ENCODE measurements around the gene CLDN3.
A peak's percentile ranks its signal among the peaks of the same experiment; 100 is the strongest.
"Not testable (repeated sequence)": the region's sequence is repeated elsewhere in the genome, so short reads cannot be mapped to it uniquely, and the experiment has no call there.

Gene CLDN3

GRCh38 chr7:73770002-73770859 lies at the start of gene CLDN3:
Gene CLDN3, minus strand, starts transcription at chr7:73770270. Its CDS starts 221 bp downstream, at chr7:73770049.
- no peak for DNase-seq (ENCODE audit: low read depth)

GRCh38 chr7:73817121-73817520 lies 47.1 kb upstream of the CLDN3 start:
- DNase-seq (ENCODE audit: low read depth): no peak

- DNase-seq (ENCODE audit: low read depth): no peak
These were observed 45.4 kb upstream of the CLDN3 start for GRCh38 chr7:73815436-73815835.

GRCh38 chr7:73812996-73813395 lies 42.9 kb upstream of the CLDN3 start:
- no peak for DNase-seq (ENCODE audit: low read depth)

GRCh38 chr7:73811760-73812168 lies 41.7 kb upstream of the CLDN3 start:
- DNase-seq (ENCODE audit: low read depth): no peak

- DNase-seq (ENCODE audit: low read depth): no peak
These were observed 40.9 kb upstream of the CLDN3 start for GRCh38 chr7:73810998-73811360.

GRCh38 chr7:73809467-73809951 lies 39.4 kb upstream of the CLDN3 start:
- DNase-seq (ENCODE audit: low read depth): no peak

GRCh38 chr7:73802459-73802858 lies 32.4 kb upstream of the CLDN3 start:
- DNase-seq (ENCODE audit: low read depth): no peak

GRCh38 chr7:73801577-73801976 lies 31.5 kb upstream of the CLDN3 start:
- no peak for DNase-seq (ENCODE audit: low read depth)

GRCh38 chr7:73799282-73800141 lies 29.4 kb upstream of the CLDN3 start:
- DNase-seq (ENCODE audit: low read depth): no peak

- not testable (repeated sequence) for DNase-seq (ENCODE audit: low read depth)
These were observed 27.1 kb upstream of the CLDN3 start for GRCh38 chr7:73797176-73797575.

GRCh38 chr7:73796656-73797055 lies 26.6 kb upstream of the CLDN3 start:
- DNase-seq (ENCODE audit: low read depth): not testable (repeated sequence)

GRCh38 chr7:73795188-73795587 lies 25.1 kb upstream of the CLDN3 start:
- not testable (repeated sequence) for DNase-seq (ENCODE audit: low read depth)

GRCh38 chr7:73791170-73791690 lies 21.2 kb upstream of the CLDN3 start:
- DNase-seq (ENCODE audit: low read depth): not testable (repeated sequence)

- no peak for DNase-seq (ENCODE audit: low read depth)
These were observed 19.0 kb upstream of the CLDN3 start for GRCh38 chr7:73789051-73789450.

GRCh38 chr7:73787786-73788048 lies 17.6 kb upstream of the CLDN3 start:
- not testable (repeated sequence) for DNase-seq (ENCODE audit: low read depth)

GRCh38 chr7:73786588-73786987 lies 16.5 kb upstream of the CLDN3 start:
- no peak for DNase-seq (ENCODE audit: low read depth)

GRCh38 chr7:73779517-73779916 lies 9.4 kb upstream of the CLDN3 start:
- no peak for DNase-seq (ENCODE audit: low read depth)

GRCh38 chr7:73778801-73779389 lies 8.8 kb upstream of the CLDN3 start:
- DNase-seq (ENCODE audit: low read depth): no peak

- peak; percentile 44 for DNase-seq (ENCODE audit: low read depth)
These were observed 4.9 kb upstream of the CLDN3 start for GRCh38 chr7:73774923-73775322.

GRCh38 chr7:73773700-73774517 lies 3.8 kb upstream of the CLDN3 start:
- no peak for DNase-seq (ENCODE audit: low read depth)
